MCF 10A (cell line): ENCODE results near the gene SVIL. TPM values are rescaled to one million over a fixed set of nuclear protein-coding genes. Genes with fewer than 3 reads are reported as not detected.

Experiments used
- BruUV-seq: library from RNA; stranded (reverse); fragments of 400-500 nt; replicated peaks from 2 replicates; lab custom pipeline; 2021; lab: Mats Ljungman, UMichigan
- CTCF ChIA-PET: fragments of 300-600 bp; sonication (Branson Sonifier 250); formaldehyde crosslinking; extraction: SDS; loops from one replicate; lab custom pipeline; 2021; ENCODE audit warnings: antibody characterized with exemption, inconsistent platforms; lab: Yijun Ruan, JAX
- POLR2A ChIA-PET: fragments of 300-600, 350-650 bp; sonication (Branson Sonifier 250); formaldehyde crosslinking; extraction: SDS; loops from one replicate; lab custom pipeline; 2020; ENCODE audit warnings: antibody characterized with exemption, inconsistent platforms; lab: Yijun Ruan, JAX
- DNase-seq: peaks from one replicate; pipeline ENCODE4 v3.0.0-alpha.2; 2018; ENCODE audit not compliant: unreplicated experiment
- H3K27ac Mint-ChIP-seq: one replicate; pipeline ENCODE4 v1.8.0; 2022; ENCODE audit warnings: mild to moderate bottlenecking, low read depth, mixed read lengths; ENCODE audit not compliant: unreplicated experiment
- H3K27me3 Mint-ChIP-seq: one replicate; pipeline ENCODE4 v1.8.0; 2022; ENCODE audit warnings: mixed read lengths; ENCODE audit not compliant: insufficient read depth, unreplicated experiment
- H3K36me3 Mint-ChIP-seq: one replicate; pipeline ENCODE4 v1.8.0; 2022; ENCODE audit warnings: mild to moderate bottlenecking, moderate library complexity, mixed read lengths; ENCODE audit not compliant: insufficient read depth, unreplicated experiment
- H3K4me1 Mint-ChIP-seq: one replicate; pipeline ENCODE4 v1.8.0; 2022; ENCODE audit warnings: mixed read lengths; ENCODE audit not compliant: insufficient read depth, unreplicated experiment
- H3K4me3 Mint-ChIP-seq: one replicate; pipeline ENCODE4 v1.8.0; 2022; ENCODE audit warnings: mild to moderate bottlenecking, moderate library complexity, mixed read lengths; ENCODE audit not compliant: unreplicated experiment
- H3K9me3 Mint-ChIP-seq: one replicate; pipeline ENCODE4 v1.8.0; 2022; ENCODE audit warnings: mixed read lengths; ENCODE audit not compliant: unreplicated experiment
- CTCF ChIP-seq: fragments of 200-600 bp; IDR thresholded peaks from one replicate; pipeline ENCODE4 v1.8.0; 2022; ENCODE audit warnings: antibody characterized with exemption, mild to moderate bottlenecking; ENCODE audit not compliant: unreplicated experiment
- intact Hi-C: fragments of 100-400 bp; cut with micrococcal nuclease; formaldehyde crosslinking; loops from 2 replicates; pipeline ENCODE4 v1.14.1; 2022
- total RNA-seq: library from RNA; stranded (reverse); gene quantifications from 2 replicates; pipeline ENCODE4 v1.2.3, GENCODE V29; 2022

The SVIL gene
- total RNA-seq, 1 experiment from 2014 or later = 43.3 TPM

GRCh38 chr10:29479981-29480954, 154.5 kb downstream of the SVIL start:
- TF ChIP-seq CTCF = no peak
- H3K4me1 Mint-ChIP-seq = no peaks in the 10 kb centered on the region
- no peak overlapping the region for H3K27ac Mint-ChIP-seq
- POLR2A ChIA-PET = no interaction called here
- intact Hi-C loops = no loop called here
- DNase-seq = no peak
- H3K9me3 Mint-ChIP-seq = no peaks in the 10 kb centered on the region
- CTCF ChIA-PET = interaction anchor here (1.3 kb wide), 1 partner anchor 16 kb away, joined by 5 read pairs; no protein-coding TSS in a partner anchor
- peaks cover 77% of the 10 kb centered on the region for H3K36me3 Mint-ChIP-seq
- H3K27me3 Mint-ChIP-seq = no peaks in the 10 kb centered on the region
- H3K4me3 Mint-ChIP-seq = no peak overlapping the region
- no TSS peak for BruUV-seq

DNA sequence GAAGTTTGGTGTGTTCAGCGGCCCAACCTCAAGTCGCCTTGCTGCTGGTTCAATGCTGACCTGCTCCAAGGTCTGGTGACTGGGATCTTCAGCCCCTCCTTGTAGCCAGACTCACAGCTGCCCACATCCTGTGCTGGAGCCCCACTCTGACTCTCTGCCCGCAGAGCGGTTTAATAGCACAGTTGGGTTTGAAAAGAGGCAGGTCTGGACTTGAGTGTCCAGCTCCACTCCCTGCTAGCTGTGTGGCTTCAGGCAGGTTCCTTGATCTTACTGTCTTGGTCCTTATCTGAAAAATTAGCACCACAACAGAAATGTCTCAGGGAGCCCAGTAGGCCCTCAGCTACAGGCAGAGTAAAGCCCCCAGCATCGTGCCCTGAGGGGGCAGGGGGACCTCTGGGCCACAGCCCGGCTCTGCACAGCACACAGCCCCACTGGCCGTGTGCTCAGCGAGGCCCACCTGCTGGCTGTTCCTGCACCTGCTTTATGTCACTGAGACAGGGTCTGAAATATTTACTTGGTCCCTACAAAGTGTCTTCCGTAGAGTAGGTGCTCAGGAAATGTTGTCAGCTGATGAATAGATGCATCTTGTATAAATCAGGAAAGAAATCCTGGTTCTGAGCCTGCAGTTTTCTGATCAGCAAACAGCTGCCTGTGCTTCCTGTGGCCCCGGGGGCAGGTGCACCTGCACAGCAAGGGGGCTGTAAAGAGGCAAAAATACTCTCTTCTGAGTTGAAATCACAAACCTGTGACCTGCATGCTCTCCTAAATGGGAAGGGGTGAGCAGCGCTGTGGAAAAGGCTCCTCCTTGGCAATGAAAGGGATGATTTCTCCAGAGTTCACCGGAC, 155.5 kb downstream of the SVIL start:
- no TSS peak for BruUV-seq
- peak overlapping the region; percentile 79 for H3K27ac Mint-ChIP-seq
- CTCF ChIA-PET = interaction anchor here (0.9 to 1.4 kb wide), 2 partner anchors 17 to 29 kb away, joined by 3 to 4 read pairs; no protein-coding TSS in a partner anchor

GRCh38 chr10:29473406-29474100, 161.2 kb downstream of the SVIL start:
- POLR2A ChIA-PET = no interaction called here
- no peaks in the 10 kb centered on the region for H3K27me3 Mint-ChIP-seq
- CTCF ChIA-PET = interaction anchor here (1.2 kb wide), 1 partner anchor 12 kb away, joined by 4 read pairs; no protein-coding TSS in a partner anchor
- no peak for TF ChIP-seq CTCF
- BruUV-seq = no TSS peak
- no peak for DNase-seq
- no peaks in the 10 kb centered on the region for H3K9me3 Mint-ChIP-seq
- no peak overlapping the region for H3K27ac Mint-ChIP-seq
- intact Hi-C loops = no loop called here
- H3K36me3 Mint-ChIP-seq = peaks cover 85% of the 10 kb centered on the region
- H3K4me1 Mint-ChIP-seq = peaks cover 15% of the 10 kb centered on the region
- H3K4me3 Mint-ChIP-seq = no peak overlapping the region

More for the DNA sequence above, 155.5 kb downstream of the SVIL start:
- H3K36me3 Mint-ChIP-seq = peaks cover 67% of the 10 kb centered on the region
- no peaks in the 10 kb centered on the region for H3K27me3 Mint-ChIP-seq
- intact Hi-C loops = no loop called here
- peak; percentile 52 for DNase-seq
- POLR2A ChIA-PET = interaction anchor here (0.7 kb wide), 1 partner anchor 24 kb away, joined by 3 read pairs; no protein-coding TSS in a partner anchor
- no peaks in the 10 kb centered on the region for H3K9me3 Mint-ChIP-seq
- no peak overlapping the region for H3K4me3 Mint-ChIP-seq
- H3K4me1 Mint-ChIP-seq = no peaks in the 10 kb centered on the region
- no peak for TF ChIP-seq CTCF
